GM12873 (cell line): ENCODE results near the gene ABCC2.

Source experiments
- TF ChIP-seq, protein P1 (sequence below): IDR thresholded peaks from 2 replicates; pipeline ENCODE4 v1.5.1; 2012; ENCODE audit warnings: low read depth, mild to moderate bottlenecking, moderate library complexity, low read length, control low read depth; ENCODE audit not compliant: insufficient read depth; ENCODE audit errors: missing control alignments

ABCC2 gene

DNA sequence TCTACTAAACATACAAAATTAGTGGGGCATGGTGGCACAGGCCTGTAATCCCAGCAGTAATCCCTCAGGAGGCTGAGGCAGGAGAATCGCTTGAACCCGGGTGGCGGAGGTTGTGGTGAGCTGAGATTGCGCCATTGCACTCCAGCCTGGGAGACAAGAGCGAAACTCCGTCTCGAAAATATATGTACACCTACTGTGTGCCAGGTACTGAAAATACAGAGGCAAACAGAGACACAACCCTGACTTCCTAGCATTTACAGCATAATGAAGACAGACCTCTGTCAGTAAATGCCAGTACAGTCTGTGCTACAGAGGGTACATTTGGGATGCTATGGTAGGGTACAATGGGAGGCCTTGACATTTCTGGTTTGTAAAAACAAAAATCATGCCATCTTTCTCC is 66.6 kb downstream of the ABCC2 start:
- TF ChIP-seq, protein P1, sequence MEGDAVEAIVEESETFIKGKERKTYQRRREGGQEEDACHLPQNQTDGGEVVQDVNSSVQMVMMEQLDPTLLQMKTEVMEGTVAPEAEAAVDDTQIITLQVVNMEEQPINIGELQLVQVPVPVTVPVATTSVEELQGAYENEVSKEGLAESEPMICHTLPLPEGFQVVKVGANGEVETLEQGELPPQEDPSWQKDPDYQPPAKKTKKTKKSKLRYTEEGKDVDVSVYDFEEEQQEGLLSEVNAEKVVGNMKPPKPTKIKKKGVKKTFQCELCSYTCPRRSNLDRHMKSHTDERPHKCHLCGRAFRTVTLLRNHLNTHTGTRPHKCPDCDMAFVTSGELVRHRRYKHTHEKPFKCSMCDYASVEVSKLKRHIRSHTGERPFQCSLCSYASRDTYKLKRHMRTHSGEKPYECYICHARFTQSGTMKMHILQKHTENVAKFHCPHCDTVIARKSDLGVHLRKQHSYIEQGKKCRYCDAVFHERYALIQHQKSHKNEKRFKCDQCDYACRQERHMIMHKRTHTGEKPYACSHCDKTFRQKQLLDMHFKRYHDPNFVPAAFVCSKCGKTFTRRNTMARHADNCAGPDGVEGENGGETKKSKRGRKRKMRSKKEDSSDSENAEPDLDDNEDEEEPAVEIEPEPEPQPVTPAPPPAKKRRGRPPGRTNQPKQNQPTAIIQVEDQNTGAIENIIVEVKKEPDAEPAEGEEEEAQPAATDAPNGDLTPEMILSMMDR, result no peak

DNA sequence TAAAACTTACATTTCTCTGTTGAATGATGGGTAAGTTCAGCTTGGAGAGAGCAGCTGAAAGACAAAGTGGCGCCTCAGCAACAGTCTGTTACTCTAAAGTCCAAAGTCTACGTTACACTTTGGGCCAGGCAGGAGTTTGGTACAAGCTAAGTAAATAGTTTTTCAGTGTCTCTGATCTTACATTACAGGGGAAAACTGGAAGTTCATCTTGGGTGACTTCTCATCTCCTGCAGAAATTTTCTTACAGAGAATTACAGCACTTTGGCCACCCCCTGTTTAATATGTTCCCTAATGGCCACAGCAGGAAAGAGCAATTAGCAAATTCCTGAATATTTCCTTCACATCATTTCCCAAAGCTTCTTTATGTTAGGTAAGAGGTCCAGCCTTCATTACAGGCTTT is 67.1 kb downstream of the ABCC2 start:
- TF ChIP-seq, protein P1, result no peak

DNA sequence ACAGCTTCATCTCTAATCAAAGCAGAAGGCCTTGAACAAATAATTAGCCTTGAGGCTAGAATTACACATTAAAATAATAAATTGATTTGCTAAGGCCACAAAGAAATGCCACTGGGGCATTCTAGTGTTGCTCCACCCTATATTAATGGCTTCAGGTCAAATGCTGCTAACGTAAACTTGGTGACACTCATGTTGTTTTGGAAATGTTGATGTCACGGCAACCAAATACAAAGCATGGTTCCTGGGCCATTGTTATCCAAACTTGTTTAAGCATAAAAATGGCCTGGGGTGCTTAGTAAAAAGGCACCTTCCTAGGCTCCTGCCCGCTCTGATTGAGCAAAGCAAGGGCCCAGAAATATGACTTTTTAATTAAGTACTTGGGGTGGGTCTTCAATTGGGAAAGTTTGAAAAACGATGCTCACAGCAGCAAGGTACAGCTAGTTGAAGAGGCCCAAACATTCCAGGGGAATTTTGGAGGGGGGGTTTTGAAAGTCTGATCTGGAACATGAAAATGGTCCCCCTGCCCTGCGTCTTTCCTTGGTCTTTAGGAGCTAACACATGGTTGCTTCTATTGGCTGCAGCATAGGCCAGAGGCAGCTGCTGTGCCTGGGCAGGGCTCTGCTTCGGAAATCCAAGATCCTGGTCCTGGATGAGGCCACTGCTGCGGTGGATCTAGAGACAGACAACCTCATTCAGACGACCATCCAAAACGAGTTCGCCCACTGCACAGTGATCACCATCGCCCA is 67.8 kb downstream of the ABCC2 start:
- TF ChIP-seq, protein P1, result no peak

DNA sequence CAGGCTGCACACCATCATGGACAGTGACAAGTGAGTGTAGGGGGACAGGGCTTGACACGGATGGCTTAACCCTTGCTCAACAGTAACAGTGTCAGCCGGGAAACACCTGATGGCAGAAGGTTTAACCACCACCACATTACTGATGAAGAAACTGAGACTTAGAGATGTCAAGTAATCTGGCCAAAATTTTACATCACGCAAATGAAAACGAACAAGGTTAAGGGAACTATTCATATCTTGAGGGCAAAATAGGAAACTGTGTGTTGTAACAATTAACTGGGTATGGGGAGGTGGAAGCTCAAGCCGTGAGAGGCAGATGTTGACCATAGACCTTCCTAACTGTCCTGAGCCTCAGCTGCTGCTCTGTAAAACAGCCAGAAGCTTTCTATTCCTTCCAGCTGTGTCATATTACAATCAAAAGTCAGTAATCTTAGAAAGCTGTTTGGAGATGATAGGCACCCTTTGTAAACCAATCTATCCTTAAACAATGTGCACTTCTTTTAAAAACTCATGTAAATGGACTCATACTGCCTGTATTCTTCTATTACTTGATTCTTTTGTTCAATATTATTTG is 68.4 kb downstream of the ABCC2 start:
- TF ChIP-seq, protein P1, result no peak

DNA sequence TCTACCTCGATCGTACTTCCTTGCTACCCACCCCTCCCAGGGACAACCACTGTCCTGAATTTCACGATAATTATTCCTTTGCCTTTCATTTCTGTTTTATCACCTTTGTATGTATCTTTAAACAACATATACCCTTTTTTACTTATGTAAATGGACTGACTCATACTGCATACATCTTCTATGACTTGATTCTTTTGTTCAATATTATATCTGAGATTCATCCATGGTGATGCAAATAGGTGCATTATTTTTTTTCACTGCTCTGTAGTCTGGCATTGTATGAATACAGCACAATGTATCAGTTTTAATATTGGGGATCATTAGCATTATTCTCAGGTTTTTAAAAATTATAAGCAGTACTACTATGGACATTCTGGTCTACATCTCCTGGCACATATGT is 69.4 kb downstream of the ABCC2 start:
- TF ChIP-seq, protein P1, result no peak

DNA sequence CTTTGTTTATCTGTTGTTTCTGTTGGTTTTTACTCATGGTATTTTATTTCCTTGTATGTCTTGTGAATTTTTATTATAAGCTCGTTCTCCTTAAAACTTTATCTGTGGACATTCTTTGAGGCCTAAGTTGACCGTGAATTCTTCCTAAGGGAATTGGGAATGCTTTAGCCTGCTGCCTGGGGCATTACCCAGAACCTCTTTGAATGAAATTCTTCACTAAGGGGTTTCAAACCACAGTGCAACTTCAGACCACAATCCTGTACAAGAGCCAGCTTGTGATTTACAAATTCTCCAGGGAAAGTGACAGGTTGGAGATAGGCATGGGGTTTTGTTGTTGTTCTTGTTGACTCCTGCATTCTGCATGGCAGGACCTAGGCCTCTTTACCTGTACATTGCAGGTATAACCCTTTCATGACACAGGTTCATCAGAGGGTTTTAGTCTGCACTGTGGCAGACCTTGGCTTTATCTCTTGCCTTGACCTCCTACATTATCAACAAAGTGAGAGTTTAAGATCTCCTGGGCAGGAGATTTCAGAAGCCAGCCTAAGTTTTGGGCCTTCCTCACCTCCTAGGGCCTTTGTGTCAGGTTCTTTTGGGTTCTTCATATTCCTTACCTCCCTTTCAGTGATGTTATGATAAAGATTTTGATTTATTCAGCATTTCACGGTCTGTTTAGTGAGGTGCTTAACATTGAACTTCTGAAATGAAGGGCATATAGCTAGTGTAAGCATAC is 70.2 kb downstream of the ABCC2 start:
- TF ChIP-seq, protein P1, result no peak

DNA sequence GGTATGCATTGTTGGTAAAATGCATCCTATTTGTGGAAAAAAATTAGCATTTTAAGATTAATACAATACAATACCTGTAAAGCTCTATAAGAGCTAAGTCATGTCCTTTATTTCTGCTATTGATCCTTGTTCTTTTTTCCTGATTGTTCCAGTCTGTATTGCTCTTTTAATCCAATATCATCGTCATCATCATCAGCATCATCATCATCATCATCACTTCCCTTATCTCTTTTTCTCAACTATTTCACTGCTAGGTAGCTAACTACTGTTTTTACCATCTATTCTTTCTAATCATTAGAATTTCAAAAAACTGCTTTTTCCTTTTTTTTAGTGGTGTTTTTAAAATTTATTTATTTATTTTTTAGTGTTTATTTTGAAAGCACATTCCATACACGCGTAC is 71.2 kb downstream of the ABCC2 start:
- TF ChIP-seq, protein P1, result no peak
